Endothelial cell of umbilical vein (primary cell): Measurements from ENCODE around the gene ABHD10. TPM values are rescaled to one million over a fixed set of nuclear protein-coding genes. Genes with fewer than 3 reads are reported as not detected.

Experiments
- polyA plus RNA-seq, 4 experiments: library from polyadenylated mRNA; depleted of rRNA in 3 of 4; stranded (reverse) in 3 of 4; unstranded in 1 of 4; fragments of >200 nt; gene quantifications; 2 replicates each; pipeline versions ENCODE4 v1.2.1 to v1.2.3, GENCODE V29; 2011 to 2012; ENCODE audit warnings: missing spikeins in 1 of 4
- total RNA-seq: library from RNA; stranded (reverse); gene quantifications from 2 replicates; pipeline ENCODE4 v1.2.3, GENCODE V29; 2021

The ABHD10 gene
- total and polyA plus RNA-seq, 2 donors (not counting 3 experiments of a cell fraction or from before 2014, with no cell fraction given) = 10.0 to 37.0 TPM

Other genes with a start within 250 kb of the ABHD10 start
- gene PHLDB2, start 119.8 kb upstream of the ABHD10 start, total RNA-seq = 72.0 and 104 TPM in 2 replicates
- 22.4 and 25.1 TPM in 2 replicates for gene PHLDB2, start 119.8 kb upstream of the ABHD10 start, polyA plus RNA-seq
- not detected in 2 replicates for gene TAGLN3, start 19.9 kb downstream of the ABHD10 start, total RNA-seq
- not detected in 2 replicates for gene TAGLN3, start 19.9 kb downstream of the ABHD10 start, polyA plus RNA-seq
- gene TMPRSS7, start 55.7 kb downstream of the ABHD10 start, total RNA-seq = not detected in 2 replicates
- gene TMPRSS7, start 55.7 kb downstream of the ABHD10 start, polyA plus RNA-seq = 0.05 TPM in 1 of 2 replicates, not detected in the other
- gene C3orf52, start 107.4 kb downstream of the ABHD10 start, total RNA-seq = 2.1 and 4.6 TPM in 2 replicates
- 2.9 and 4.2 TPM in 2 replicates for gene C3orf52, start 107.4 kb downstream of the ABHD10 start, polyA plus RNA-seq
- not detected in 2 replicates for gene GCSAM, start 154.2 kb downstream of the ABHD10 start, total RNA-seq
- gene GCSAM, start 154.2 kb downstream of the ABHD10 start, polyA plus RNA-seq = not detected in 2 replicates